Mesendoderm (in vitro differentiated cells): ENCODE results near the gene SLC5A6.
A peak's percentile ranks its signal among the peaks of the same experiment; 100 is the strongest.

ENCODE experiments used
- DNase-seq: peaks from one replicate; pipeline ENCODE4 v3.0.0; 2013
- H2AK5ac ChIP-seq: 2 replicates; pipeline ENCODE4 v1.6.1; 2013; ENCODE audit warnings: low read length, inconsistent platforms
- H2BK120ac ChIP-seq: 2 replicates; pipeline ENCODE4 v1.6.1; 2013; ENCODE audit warnings: low read depth, mild to moderate bottlenecking, low read length, moderate library complexity, mixed read lengths
- H2BK15ac ChIP-seq: replicated peaks from 2 replicates; pipeline ENCODE4 v1.6.1; 2013; ENCODE audit warnings: low read depth, mild to moderate bottlenecking, moderate library complexity
- H2BK5ac ChIP-seq: 2 replicates; pipeline ENCODE4 v1.6.1; 2013; ENCODE audit warnings: low read length, inconsistent platforms
- H3K18ac ChIP-seq: 2 replicates; pipeline ENCODE4 v1.6.1; 2013; ENCODE audit warnings: mild to moderate bottlenecking, low read length, mixed read lengths
- H3K23ac ChIP-seq: one replicate; pipeline ENCODE4 v1.6.1; 2013; ENCODE audit warnings: low read length
- H3K27ac ChIP-seq: 2 replicates; pipeline ENCODE4 v1.5.1; 2013; ENCODE audit warnings: low read depth, mild to moderate bottlenecking, inconsistent platforms, low read length, moderate library complexity
- H3K27me3 ChIP-seq: 2 replicates; pipeline ENCODE4 v1.6.1; 2013; ENCODE audit warnings: low read length, control low read depth, mild to moderate bottlenecking, inconsistent platforms; ENCODE audit not compliant: insufficient read depth, poor library complexity
- H3K36me3 ChIP-seq: 2 replicates; pipeline ENCODE4 v1.6.1; 2013; ENCODE audit warnings: low read length, inconsistent platforms; ENCODE audit not compliant: control insufficient read depth, insufficient read depth
- H3K4ac ChIP-seq: one replicate; pipeline ENCODE4 v1.6.1; 2013; ENCODE audit warnings: low read depth, mild to moderate bottlenecking, low read length, moderate library complexity
- H3K4me1 ChIP-seq: 2 replicates; pipeline ENCODE4 v1.6.1; 2013; ENCODE audit warnings: low read depth, low read length, inconsistent platforms; ENCODE audit not compliant: control insufficient read depth
- H3K4me2 ChIP-seq: 2 replicates; pipeline ENCODE4 v1.6.1; 2013; ENCODE audit warnings: low read length
- H3K4me3 ChIP-seq: 2 replicates; pipeline ENCODE4 v1.5.1; 2013; ENCODE audit warnings: mild to moderate bottlenecking, low read length
- H3K56ac ChIP-seq: one replicate; pipeline ENCODE4 v1.6.1; 2013; ENCODE audit warnings: low read length
- H3K79me1 ChIP-seq: 2 replicates; pipeline ENCODE4 v1.6.1; 2013; ENCODE audit warnings: low read length, inconsistent platforms
- H3K79me2 ChIP-seq: 2 replicates; pipeline ENCODE4 v1.6.1; 2013; ENCODE audit warnings: mild to moderate bottlenecking, low read length; ENCODE audit not compliant: control insufficient read depth, insufficient read depth
- H3K9ac ChIP-seq: 2 replicates; pipeline ENCODE4 v1.6.1; 2013; ENCODE audit warnings: low read length, inconsistent platforms
- H4K5ac ChIP-seq: one replicate; pipeline ENCODE4 v1.6.1; 2013; ENCODE audit warnings: low read length
- H4K8ac ChIP-seq: one replicate; pipeline ENCODE4 v1.6.1; 2013; ENCODE audit warnings: low read depth, mild to moderate bottlenecking, control low read depth, low read length, moderate library complexity
- WGBS: extraction: QIAGEN DNeasy Blood & Tissue Kit; methylation state at CpG from one replicate; pipeline ENCODE4 v1.1.7; 2013; ENCODE audit warnings: low lambda C conversion rate, missing lambda C conversion rate; ENCODE audit not compliant: insufficient coverage; ENCODE audit errors: extremely low coverage; 5-methylcytosine and 5-hydroxymethylcytosine counted together

SLC5A6 gene

DNA sequence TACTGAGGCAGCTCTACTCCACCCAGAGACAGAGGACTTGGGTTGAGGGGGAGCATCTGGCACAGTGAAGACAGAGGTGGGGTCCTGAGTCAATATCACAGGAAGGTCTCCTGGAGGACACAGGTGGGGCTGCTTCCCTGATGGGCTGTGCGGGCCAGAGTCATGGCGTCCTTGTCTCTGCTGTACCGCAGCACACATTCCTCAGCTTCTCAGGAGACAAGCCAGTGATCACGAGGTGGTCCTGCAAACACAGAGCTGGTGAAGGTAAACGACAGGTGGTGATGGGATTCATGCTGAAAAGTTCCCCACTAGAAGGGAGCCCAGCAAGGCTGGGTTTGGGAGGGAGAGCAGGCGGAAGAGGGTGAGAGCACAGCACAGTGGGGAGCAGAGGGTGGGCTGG is 53.6 kb downstream of the SLC5A6 start:
- WGBS: no CpG with 5 or more reads among the region's 6 CpGs
- Histone ChIP-seq H3K4me2 (no peak overlapping the region), H3K9ac (no peak overlapping the region), H3K23ac (no peak overlapping the region), H2AK5ac (no peak overlapping the region), H3K27ac (no peak overlapping the region), H2BK120ac (no peak overlapping the region), H3K36me3 (no peaks in the 10 kb centered on the region), H3K27me3 (no peaks in the 10 kb centered on the region), H3K4me3 (no peak overlapping the region), H3K4me1 (no peaks in the 10 kb centered on the region), H4K5ac (no peak overlapping the region), H3K79me1 (no peaks in the 10 kb centered on the region), H3K56ac (no peak overlapping the region), H3K79me2 (no peaks in the 10 kb centered on the region), H2BK5ac (no peak overlapping the region), H3K4ac (no peak overlapping the region), H3K18ac (no peak overlapping the region), H2BK15ac (no peak overlapping the region), H4K8ac (no peak overlapping the region)
- no peak for DNase-seq

DNA sequence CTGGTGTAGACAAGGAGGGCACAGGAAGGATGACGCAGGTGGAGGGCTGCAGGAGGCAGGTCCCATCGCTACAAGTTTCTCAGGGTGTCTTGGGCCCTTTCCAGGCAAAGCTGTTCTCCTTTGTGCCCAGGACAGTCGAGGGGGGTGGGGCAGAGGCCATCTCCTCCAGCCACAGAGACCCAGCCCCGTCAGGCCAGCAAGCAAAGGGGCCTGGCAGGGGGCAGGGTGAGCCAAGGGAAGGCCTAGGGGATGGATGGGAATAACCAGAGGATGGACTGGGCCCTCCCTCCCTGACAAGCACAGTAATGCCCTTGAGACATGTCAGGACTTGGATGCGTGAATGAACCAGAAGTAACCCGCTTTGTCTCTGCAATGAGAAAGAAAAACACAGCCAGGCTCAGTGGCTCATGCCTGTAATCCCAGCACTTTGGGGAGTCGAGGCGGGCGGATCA is 57.0 kb downstream of the SLC5A6 start:
- Histone ChIP-seq H3K4ac (no peak overlapping the region), H3K4me1 (no peaks in the 10 kb centered on the region)
- WGBS: no CpG with 5 or more reads among the region's 9 CpGs

DNA sequence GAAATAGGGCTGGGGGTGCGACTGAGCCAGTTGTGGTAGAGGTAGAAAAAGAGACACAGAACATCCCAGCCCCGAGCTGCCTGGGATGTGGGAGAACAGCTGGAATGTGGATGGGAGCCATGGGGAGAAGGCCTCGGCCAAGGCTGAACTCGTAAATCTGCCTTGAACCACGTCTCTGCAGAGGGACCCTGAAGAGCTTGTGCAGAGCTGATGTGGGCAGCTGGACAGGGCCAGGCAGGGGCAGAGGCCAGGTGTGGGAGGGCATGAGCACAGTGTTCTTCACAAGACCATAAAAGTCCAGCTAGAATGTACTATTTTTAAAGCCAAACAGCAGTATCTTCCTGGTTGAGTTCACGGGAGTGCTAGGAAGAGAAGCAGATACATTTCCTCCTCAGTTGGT is 57.6 kb downstream of the SLC5A6 start:
- Histone ChIP-seq H3K18ac (no peak overlapping the region), H2BK15ac (no peak overlapping the region), H3K4me1 (no peaks in the 10 kb centered on the region), H3K79me1 (no peaks in the 10 kb centered on the region), H3K4me3 (no peak overlapping the region), H3K27ac (no peak overlapping the region), H2BK120ac (no peak overlapping the region), H3K27me3 (no peaks in the 10 kb centered on the region), H2AK5ac (no peak overlapping the region), H3K23ac (no peak overlapping the region), H2BK5ac (no peak overlapping the region), H3K36me3 (no peaks in the 10 kb centered on the region), H4K5ac (no peak overlapping the region), H3K79me2 (no peaks in the 10 kb centered on the region), H3K9ac (no peak overlapping the region), H3K4ac (no peak overlapping the region), H3K4me2 (no peak overlapping the region), H4K8ac (no peak overlapping the region), H3K56ac (no peak overlapping the region)
- no peak for DNase-seq
- no CpG with 5 or more reads among the region's 6 CpGs for WGBS

More for the DNA sequence above, 57.0 kb downstream of the SLC5A6 start:
- H3K23ac ChIP-seq: no peak overlapping the region
- H3K4me3 ChIP-seq: no peak overlapping the region
- H3K9ac ChIP-seq: no peak overlapping the region
- H4K5ac ChIP-seq: no peak overlapping the region
- H3K79me1 ChIP-seq: no peaks in the 10 kb centered on the region
- H3K4me2 ChIP-seq: no peak overlapping the region
- H3K56ac ChIP-seq: no peak overlapping the region
- no peak overlapping the region for H2BK15ac ChIP-seq
- H3K79me2 ChIP-seq: no peaks in the 10 kb centered on the region
- H4K8ac ChIP-seq: no peak overlapping the region
- DNase-seq: no peak
- no peak overlapping the region for H2BK5ac ChIP-seq
- H2AK5ac ChIP-seq: no peak overlapping the region
- H3K18ac ChIP-seq: no peak overlapping the region
- H2BK120ac ChIP-seq: no peak overlapping the region
- H3K27ac ChIP-seq: no peak overlapping the region
- H3K27me3 ChIP-seq: no peaks in the 10 kb centered on the region
- no peaks in the 10 kb centered on the region for H3K36me3 ChIP-seq

- no peak overlapping the region for H3K9ac ChIP-seq
- H2BK120ac ChIP-seq: no peak overlapping the region
- H3K79me2 ChIP-seq: no peaks in the 10 kb centered on the region
- H3K36me3 ChIP-seq: no peaks in the 10 kb centered on the region
- no peak for DNase-seq
- no peak overlapping the region for H4K5ac ChIP-seq
- no peak overlapping the region for H3K4me2 ChIP-seq
- no peaks in the 10 kb centered on the region for H3K4me1 ChIP-seq
- no peak overlapping the region for H3K4ac ChIP-seq
- H3K4me3 ChIP-seq: no peak overlapping the region
- H2AK5ac ChIP-seq: no peak overlapping the region
- H2BK15ac ChIP-seq: no peak overlapping the region
- H3K18ac ChIP-seq: no peak overlapping the region
- no peak overlapping the region for H3K27ac ChIP-seq
- no peak overlapping the region for H2BK5ac ChIP-seq
- no peak overlapping the region for H3K56ac ChIP-seq
- H4K8ac ChIP-seq: no peak overlapping the region
- WGBS: no CpG with 5 or more reads among the region's 2 CpGs
- no peaks in the 10 kb centered on the region for H3K79me1 ChIP-seq
- no peak overlapping the region for H3K23ac ChIP-seq
- no peaks in the 10 kb centered on the region for H3K27me3 ChIP-seq
Observed at GRCh38 chr2:27152796-27153464, 59.1 kb downstream of the SLC5A6 start.

GRCh38 chr2:27152102-27152795 is 59.8 kb downstream of the SLC5A6 start:
- peak; percentile 57 for DNase-seq
- H3K27ac ChIP-seq: no peak overlapping the region
- no peak overlapping the region for H4K8ac ChIP-seq
- no peaks in the 10 kb centered on the region for H3K4me1 ChIP-seq
- H3K56ac ChIP-seq: no peak overlapping the region
- H3K79me2 ChIP-seq: no peaks in the 10 kb centered on the region
- no peak overlapping the region for H2AK5ac ChIP-seq
- H3K36me3 ChIP-seq: no peaks in the 10 kb centered on the region
- H3K18ac ChIP-seq: no peak overlapping the region
- H3K79me1 ChIP-seq: no peaks in the 10 kb centered on the region
- H3K4me2 ChIP-seq: no peak overlapping the region
- no peak overlapping the region for H2BK5ac ChIP-seq
- H3K27me3 ChIP-seq: no peaks in the 10 kb centered on the region
- H3K4ac ChIP-seq: no peak overlapping the region
- no peak overlapping the region for H2BK15ac ChIP-seq
- no peak overlapping the region for H2BK120ac ChIP-seq
- no peak overlapping the region for H3K4me3 ChIP-seq
- no CpG with 5 or more reads among the region's 8 CpGs for WGBS
- no peak overlapping the region for H3K23ac ChIP-seq
- H4K5ac ChIP-seq: no peak overlapping the region
- no peak overlapping the region for H3K9ac ChIP-seq
